HL-60/S4 treated with phorbol 12-myristate 13-acetate at 8.2 ng/mL for 4 days and 3 days (cell line): ENCODE results near the gene SLC51B.
"Not testable (repeated sequence)": the region's sequence is repeated elsewhere in the genome, so short reads cannot be mapped to it uniquely, and the experiment has no call there.

ENCODE experiments used
- in situ Hi-C: fragments of 300-500 bp; cut with MboI; formaldehyde crosslinking; loops from 2 replicates; pipeline ENCODE4 v1.15.0; 2022; ENCODE audit warnings: low sequenced_read_pairs

SLC51B gene

DNA sequence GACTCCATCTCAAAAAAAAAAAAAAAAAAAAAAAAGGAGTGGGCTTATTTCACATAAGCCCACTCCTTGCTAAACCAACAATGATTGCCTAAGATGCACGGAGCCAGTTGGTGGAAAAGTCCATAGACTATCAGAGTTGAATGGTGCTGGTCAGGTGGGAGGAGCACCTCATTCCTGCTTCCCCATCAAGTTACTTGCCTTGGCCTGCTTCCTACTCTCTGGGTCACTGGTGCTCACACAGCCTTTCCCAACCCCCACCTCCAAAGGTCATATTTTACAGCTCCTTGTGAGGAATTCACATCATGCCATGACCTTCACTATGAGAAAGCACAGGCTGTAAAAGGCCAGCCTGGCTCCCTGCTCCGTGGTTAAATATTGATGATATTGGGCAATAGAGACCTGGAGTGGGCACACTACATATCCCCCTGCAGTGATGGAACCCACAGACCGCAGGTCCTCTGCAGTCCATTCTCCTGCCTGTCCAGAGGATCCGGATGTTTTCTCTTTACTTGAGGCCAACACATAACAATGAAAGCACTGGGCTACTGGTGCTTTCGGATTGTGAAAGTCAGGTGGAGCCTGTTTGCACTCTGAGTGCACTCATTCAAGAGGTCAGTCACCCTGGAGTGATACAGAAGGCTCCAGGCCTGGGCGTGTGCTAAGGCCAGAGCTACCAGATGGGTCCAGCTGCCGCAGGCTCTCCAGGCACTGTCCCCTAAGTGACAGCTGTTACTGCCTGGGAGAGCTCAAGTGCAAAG is at the start of gene SLC51B:
Gene SLC51B, plus strand, starts transcription at position 664 of the 758 bp plus-strand sequence. CDS start 4,618 bp downstream, outside the sequence.
- in situ Hi-C loops = loop anchor here (25.0 kb wide), 1 partner anchor 242 kb away; the partner anchor contains the start of genes PARP16 and RNU5A-1

DNA sequence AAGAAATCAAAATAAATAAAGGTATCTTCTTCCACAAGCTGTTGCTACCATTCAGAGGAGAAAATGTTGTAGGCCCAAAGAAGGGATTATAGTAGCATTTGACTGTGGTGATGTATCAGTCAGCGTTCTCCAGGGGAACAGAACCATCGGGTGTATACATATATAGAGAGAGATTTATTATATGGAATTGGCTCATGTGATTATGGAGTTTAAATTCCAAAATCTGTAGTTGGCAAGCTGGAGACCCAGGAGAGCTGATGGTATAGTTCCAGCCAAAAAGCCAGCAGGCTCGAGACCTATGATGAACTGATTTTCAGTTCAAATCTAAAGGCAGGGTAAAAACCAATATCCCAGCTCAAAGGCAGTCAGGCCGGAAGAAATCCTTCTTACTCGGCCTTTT is 48.1 kb upstream of the SLC51B start:
- in situ Hi-C loops = no loop called here

DNA sequence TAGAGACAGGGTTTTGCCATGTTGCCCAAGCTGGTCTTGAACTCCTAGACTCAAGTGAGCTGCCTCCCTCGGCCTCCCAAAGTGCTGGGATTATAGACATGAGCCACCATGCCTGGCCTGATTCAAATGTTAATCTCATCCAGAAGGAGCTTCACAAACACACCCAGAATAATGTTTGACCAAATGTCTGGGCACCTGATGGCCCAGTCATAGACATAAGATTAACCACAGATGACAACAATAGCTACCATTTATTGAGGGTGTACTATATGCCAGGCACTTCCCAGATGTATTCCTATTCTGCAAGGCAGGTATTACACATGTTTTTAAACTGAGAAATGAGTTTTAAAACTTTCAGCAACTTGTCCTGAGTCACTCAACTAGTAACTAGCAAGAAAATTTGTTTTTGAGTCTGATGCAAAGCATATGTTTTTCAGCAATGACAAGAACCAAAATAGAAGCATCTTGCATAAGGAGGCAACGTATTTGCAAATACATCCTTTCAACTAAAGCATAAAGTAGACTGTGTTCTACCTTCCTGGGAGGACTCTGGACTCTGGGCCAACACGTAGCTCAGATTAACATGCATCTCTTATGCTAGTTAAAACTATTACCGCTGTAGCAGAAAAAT is 47.3 kb upstream of the SLC51B start:
- in situ Hi-C loops = no loop called here

DNA sequence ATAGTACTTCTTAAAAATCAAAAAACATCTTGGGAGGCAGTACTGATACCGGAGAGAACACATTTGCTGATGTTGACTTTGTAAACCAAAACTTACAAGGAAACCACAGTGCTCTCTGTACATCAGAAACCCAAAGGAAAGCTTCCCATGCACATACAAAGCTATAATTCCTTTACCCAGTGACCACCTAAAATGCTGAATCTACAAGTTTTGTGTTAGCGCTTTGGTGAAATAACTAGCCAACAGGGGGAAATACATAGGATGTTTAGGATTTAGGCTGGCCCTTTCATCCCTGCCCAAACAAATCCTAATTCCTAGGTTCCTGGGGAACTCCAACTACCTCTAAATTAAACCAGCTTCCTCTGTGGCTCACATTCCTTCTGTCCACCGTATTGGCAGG is 40.2 kb upstream of the SLC51B start:
- in situ Hi-C loops = no loop called here

DNA sequence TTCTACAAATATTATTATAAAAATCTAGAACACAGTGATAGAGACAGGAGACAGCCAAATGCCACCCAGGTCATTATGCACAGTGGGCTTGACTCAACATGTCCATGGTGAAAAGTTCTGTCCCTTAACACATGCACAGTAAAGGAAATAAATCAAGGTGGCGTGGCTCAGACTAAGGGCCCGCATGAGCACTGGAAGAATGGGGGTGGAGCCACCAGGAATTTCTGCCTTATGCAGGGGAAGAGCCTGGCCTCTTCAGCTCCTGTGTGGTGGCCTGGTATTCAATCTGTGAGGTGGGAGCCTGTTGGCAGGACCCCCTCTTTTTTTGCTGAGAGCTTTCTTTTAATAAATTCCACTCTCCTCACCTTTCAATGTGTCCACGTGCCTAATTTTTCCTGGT is 38.3 kb upstream of the SLC51B start:
- in situ Hi-C loops = no loop called here

DNA sequence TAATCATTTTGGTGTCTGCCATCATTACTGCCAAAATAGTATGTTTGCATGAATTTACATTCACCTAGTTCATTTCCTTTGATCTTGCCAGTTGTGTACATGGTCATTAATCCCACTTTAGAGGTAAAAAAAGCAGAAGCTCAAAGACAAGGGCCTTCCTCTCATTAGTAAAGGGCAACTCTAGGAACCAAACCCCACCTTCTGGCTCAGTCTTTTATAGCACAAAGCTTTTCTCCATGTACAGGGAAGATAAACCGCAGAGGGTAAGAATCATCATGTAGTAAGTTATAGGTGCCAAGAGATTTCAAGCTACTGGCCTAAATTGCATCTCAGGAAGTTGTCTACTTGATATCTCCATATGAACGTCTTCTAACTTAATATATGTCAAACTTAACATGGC is 36.2 kb upstream of the SLC51B start:
- in situ Hi-C loops = no loop called here

DNA sequence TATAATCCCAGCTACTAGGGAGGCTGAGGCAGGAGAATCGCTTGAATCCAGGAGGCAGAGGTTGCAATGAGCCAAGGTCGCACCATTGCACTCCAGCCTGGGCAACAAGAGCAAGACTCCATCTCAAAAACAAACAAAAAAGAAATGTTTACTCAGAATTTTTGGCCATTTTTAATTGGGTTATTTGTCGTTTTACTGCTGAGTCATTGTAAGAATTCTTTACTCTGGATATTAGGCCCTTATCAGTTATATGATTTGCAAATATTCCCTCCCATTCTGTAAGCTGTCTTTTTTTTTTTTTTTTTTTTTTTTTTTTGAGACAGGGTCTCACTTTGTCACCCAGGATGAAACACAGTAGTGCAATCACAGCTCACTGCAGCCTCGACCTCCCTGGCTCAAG is 34.0 kb upstream of the SLC51B start:
- in situ Hi-C loops = not testable (repeated sequence)

DNA sequence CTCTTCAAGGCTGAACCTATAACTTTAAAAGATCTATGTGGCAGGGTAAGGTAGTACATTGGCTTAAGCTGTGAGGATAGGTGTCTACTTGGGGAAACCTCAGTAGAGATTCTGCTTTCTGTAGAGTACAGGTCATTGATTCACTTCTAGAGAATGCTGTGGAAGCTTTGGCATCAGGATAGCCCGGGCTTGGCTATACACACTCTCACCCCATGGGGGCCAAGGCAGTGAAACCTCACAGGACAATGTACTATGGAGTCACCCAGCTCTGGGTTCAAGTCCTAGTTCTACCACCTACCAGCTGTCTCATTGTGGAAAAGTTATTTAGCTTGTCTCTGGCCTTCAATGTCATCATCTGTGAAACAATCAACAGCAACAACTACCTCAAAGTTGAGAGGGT is 24.8 kb upstream of the SLC51B start:
- in situ Hi-C loops = no loop called here

DNA sequence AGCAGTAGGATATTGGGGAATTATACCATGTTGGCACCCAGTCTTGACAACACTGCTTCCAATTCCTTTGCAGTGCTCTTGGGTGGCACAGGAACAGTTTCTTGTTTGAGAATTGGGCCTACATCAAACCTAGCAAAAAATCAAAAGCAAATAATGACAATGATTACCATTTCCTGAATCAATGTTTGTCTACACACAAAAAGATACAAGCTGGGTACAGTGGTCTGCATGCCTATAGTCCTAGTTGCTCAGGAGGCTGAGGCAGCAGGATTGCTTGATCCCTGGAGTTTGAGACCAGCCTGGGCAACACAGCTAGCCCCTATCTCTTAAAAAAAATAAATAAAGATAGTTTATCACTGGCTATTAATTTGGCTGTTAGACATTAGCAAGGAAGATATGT is 23.7 kb upstream of the SLC51B start:
- in situ Hi-C loops = no loop called here

DNA sequence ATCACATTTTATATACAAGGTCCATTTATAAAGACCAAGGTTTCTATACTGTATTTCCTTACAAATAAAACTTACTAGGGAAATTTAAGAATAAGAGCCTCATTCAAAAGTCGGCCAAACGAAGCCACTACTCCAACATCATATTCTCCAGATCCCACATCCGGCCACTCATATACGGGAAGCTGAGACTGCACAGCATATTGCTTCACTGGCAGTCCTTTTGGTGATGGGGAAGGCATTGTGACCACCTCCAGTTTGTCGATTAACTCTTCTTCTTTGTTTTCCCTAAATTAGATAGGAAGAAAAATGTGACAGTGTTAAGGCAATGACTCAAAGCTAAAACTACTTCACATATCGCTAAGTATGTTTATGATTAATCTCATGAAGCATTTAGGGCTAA is 18.4 kb upstream of the SLC51B start:
- in situ Hi-C loops = loop anchor here (25.0 kb wide), 1 partner anchor 261 kb away; the partner anchor contains the start of genes PARP16 and RNU5A-1

DNA sequence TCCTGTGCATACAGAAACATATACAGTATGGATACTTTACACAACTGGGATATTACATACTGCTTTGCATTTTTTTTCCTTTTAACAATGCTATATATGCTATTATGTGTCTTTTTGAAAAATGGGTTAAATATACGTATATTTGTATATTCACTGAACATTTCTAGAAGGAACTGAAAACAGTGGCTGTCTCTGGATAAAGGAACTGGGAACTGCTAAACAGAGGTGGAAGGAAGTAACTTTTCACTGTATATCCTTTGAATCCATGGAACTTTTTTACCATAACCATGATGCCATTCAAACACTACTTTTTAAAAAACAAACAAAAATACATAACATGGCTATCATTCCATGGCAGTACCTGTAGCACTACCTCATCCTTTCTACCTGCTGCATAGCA is 17.6 kb upstream of the SLC51B start:
- in situ Hi-C loops = loop anchor here (25.0 kb wide), 1 partner anchor 260 kb away; the partner anchor contains the start of genes PARP16 and RNU5A-1

DNA sequence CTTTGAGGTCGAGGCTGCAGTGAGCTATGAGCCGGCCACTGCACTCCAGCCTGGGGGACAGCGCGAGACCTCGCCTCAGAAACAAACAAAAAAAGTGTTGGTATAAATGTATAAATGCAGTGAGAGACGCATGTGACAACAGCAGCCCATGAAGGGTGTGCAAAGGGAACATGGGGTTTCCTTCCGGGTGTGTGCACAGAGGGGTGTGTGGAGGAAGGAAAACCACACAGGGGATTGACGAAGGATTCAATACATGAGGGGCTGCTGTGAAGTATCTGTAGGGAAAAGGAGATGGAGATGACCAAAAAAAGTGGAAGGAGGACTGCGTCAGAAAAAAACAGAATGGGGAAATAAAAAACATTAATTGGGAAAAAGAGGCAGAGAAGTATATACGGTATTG is 16.8 kb upstream of the SLC51B start:
- in situ Hi-C loops = loop anchor here (25.0 kb wide), 1 partner anchor 259 kb away; the partner anchor contains the start of genes PARP16 and RNU5A-1

DNA sequence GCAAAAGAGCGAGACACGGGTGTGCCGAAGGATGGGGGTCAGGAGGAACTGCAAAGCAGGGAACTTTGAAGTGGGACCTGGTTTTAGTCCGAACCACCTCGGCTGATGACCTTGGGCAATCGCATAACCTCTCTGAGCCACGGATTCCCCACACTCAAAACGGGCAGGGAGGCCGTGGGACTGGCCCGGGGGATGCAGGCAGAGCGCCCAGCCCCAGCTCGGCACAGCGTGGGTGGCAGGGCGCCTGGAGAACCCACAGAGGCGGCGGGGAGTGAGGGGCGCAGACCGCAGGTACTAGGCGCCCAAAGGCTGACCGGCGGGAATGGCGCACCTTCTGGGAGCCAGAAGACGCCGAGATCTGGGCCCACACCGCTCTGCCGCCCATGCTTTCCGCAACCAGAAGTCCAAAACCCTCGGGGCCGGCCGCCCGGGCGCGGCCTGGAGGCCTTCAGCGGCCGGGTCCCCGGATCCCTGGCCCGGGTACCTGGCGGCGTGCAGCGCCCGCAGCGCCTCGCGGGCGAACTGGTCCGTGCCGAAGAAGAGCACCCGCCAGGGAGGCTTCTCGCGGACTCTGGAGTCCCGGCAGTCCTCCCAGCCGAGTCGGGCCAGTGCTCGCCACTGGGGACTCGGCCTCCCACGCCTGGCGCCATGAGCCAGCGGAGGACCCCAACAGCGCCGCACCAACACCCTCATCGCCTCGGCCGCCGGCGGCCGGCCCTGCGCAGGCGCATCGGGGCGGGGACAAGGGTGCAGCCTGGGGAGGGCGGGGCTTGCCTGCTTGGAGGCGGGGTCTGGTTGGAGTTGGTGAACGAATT is 16.1 kb upstream of the SLC51B start, which contains the start of gene MTFMT:
Gene MTFMT, minus strand, starts transcription at position 719 of the 815 bp plus-strand sequence. Its CDS starts 26 bp downstream, at position 693.
- in situ Hi-C loops = loop anchor here (25.0 kb wide), 1 partner anchor 258 kb away; the partner anchor contains the start of genes PARP16 and RNU5A-1

DNA sequence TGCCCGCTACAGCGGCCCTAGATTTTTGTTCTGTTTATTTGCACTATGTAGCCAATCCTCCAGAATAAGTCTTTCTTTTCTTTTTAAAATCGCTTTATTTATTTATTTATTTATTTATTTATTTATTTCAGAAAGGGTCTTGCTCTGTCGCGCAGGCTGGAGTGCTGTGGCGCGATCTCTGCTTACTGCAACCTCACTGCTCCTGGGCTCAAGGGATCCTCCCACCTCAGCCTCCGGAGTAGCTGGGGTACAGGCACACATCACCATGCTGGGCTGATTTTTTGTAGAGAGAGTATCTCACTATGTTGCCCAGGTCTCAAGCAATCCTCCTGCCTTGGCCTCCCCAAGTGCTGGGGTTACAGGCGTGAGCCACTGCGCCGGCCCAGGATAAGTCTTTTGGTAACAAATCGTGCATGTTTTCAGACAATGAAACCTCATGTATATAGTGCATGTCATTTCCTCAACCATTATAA is 15.4 kb upstream of the SLC51B start:
- in situ Hi-C loops = loop anchor here (25.0 kb wide), 1 partner anchor 258 kb away; the partner anchor contains the start of genes PARP16 and RNU5A-1

DNA sequence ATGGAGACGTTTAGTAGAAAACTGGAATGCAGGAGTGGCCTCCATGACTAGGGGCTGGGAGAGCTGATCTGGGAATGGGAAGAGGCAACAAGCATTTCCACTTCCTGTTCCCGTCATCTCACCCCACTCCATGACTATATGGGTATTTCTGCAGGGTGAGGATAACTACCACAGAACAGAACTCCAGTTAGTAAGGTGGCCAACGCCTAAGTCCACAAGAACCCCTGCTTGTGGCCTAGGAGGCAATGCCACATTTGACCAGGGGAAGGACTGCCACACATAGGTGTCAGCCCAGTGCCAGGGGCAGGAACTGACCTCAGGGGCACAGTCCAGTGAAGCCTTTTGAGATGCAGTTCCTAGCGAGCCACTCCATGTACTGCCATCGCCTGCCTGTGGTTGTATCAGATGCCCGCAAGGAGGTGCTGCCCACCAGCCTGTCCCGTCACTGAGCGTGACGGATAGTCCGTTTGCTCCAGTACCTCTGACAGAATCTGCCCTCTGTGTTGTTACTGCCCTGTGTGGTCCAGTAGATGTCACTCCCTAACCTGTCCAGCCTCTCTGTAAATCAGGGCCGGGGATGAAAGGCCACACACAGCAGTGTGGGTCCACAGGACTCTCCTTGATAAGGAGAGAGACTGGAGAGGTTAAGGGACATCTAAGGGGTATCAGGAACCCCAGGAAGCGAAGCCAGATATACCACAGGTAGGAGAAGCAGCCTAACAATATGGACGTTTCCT is 12.2 kb upstream of the SLC51B start:
- in situ Hi-C loops = loop anchor here (25.0 kb wide), 1 partner anchor 254 kb away; the partner anchor contains the start of genes PARP16 and RNU5A-1

DNA sequence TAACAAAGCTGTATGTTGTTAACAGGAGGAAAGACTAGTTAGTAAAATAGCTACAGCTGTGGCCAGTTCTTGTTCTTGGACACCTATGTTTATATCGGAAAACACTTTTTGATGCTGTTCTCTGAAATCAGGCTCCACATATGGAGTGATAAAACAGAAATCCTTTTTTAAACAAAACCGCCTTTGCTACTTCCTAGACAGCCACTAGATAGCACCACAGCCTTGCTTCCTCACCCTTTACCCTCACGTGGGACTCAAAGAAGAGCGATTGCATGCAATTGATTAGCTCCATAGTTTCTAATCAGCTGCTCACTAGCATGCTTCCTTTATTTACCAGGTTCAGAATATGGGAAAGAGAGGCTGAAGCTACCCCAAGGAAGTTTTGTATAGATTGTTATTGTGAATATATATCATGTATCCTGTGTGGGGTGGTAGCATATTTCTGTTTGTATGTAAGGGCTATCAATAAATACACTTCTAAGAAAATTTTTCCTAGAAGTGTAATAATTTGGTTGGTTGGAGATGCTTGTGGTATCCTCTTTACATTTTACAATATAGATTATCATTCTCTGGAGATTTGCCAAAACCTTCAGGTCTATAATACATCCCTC is 11.4 kb upstream of the SLC51B start:
- in situ Hi-C loops = loop anchor here (25.0 kb wide), 1 partner anchor 254 kb away; the partner anchor contains the start of genes PARP16 and RNU5A-1

DNA sequence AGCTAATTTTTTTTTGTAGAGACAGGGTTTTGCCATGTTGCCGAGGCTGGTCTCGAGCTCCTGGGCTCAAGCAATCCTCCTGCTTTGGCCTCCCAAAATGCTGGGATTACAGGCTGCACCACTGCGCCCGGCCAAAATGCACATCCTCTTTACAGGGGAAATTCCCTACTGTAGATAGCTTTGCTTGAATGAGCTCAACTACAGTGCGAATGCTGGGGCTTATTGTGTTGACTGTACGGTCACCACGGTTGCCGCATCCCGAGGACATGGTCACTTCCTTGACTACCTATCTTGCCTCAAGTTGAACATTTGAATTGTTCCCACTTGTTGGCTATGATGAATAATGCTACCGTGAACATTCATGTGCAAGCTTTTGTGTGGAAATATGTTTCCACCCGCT is 10.5 kb upstream of the SLC51B start:
- in situ Hi-C loops = loop anchor here (25.0 kb wide), 1 partner anchor 253 kb away; the partner anchor contains the start of genes PARP16 and RNU5A-1

DNA sequence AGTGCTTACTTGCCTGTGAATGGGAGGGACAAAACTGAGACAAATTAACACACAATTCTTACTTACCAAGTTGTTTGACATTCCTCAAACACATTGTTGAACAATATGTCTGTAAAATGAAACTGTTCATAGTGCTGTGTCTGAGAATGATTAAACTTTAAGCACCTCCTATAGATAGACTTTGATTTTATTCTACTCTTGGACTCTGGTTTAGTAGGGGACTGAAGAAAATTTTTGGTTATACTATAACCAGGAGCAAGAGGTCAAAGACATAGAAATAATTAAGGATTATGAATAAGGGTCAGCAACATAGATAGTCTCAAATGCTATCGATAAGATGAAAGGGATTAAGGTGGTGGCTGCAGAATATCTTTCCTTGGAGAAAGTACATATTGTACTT is 7.9 kb upstream of the SLC51B start:
- in situ Hi-C loops = loop anchor here (25.0 kb wide), 1 partner anchor 250 kb away; the partner anchor contains the start of genes PARP16 and RNU5A-1

DNA sequence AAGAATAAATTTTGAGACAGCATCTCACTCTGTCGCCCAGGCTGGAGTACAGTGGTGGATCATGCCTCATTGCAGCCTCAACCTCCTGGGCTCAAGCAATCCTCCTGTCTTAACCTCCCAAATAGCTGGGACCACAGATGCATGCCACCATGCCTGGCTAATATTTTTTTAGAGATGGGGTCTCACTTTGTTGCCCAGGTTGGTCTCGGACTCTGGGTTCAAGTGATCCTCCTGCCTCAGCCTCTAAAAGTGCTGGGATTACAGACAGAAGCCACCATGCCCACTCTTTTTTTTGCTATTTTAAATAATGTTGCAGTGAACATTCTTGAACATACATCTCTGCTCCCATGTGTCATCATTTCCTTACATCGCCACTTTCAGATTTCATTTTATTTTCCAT is 6.8 kb upstream of the SLC51B start:
- in situ Hi-C loops = loop anchor here (25.0 kb wide), 1 partner anchor 249 kb away; the partner anchor contains the start of genes PARP16 and RNU5A-1
